Prostate gland (tissue), 2 donors: ENCODE measurements around the gene MUC2.

Experiments
- CTCF ChIP-seq, 4 experiments: fragments of 200-600 bp in 2 of 4; fragments of 450-650 bp in 2 of 4; sonication (generic) in 2 of 4; IDR thresholded peaks; 1 replicate in 3 of 4; 2 replicates in 1 of 4; pipeline ENCODE4 v1.5.1; 2016 to 2019; ENCODE audit warnings: antibody characterized with exemption in 4 of 4, mild to moderate bottlenecking in 2 of 4, moderate library complexity in 2 of 4
- POLR2A ChIP-seq: fragments of 450-650 bp; IDR thresholded peaks from one replicate; pipeline ENCODE4 v1.6.1; 2016; ENCODE audit warnings: antibody characterized with exemption, mild to moderate bottlenecking
- POLR2AphosphoS5 ChIP-seq: sonication (generic); formaldehyde crosslinking; IDR thresholded peaks from one replicate; pipeline ENCODE4 v1.6.1; 2017; ENCODE audit warnings: antibody characterized with exemption

GRCh38 chr11:1034456-1035295, 40.0 kb upstream of the MUC2 start:
- TF ChIP-seq CTCF (IDR thresholded peaks at IDR 0.05) (no peak), POLR2AphosphoS5 (no peak), POLR2A (no peak)
